ENCODE data around the gene OSBPL6.
"Not testable (repeated sequence)": the region's sequence is repeated elsewhere in the genome, so short reads cannot be mapped to it uniquely, and the experiment has no call there.

The OSBPL6 gene

DNA sequence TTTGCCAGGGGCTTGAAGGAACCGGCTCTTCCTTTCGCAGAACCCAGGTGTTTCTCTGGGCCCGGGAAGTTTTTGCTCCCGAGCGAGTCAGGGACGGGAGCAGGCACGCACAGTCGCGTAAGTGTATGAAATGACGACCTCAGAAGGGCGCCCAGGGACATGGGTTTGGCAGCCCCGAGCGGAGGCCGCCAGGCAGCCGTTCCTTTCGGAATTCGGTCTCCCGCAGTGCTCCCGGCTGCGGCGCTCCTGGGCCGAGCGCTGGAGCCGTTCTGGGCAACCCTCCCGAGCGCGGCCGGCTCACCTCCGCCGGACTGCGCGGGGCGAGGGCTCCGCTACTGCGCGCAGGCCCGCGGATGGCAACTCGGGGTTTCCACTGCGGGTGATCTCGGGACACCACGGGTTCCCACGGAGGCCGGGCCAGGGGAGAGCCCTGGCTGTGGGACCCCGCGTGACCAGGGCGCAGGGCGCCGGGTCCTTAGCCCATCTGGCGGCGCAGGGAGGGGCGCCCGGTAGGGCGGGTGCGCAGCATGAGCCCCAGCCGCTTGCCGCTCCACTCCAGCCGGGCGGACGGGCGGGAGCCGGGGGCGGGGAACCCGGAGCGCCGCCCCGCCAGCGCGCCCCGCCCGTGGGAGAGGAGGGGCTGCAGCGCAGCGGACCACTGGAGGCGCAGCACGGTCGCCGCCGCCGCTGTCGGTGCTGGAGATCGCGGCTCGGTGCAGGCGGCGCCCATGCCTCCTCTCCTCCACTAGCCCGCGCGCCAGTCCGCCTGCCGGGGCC is at the start of gene OSBPL6:
Gene OSBPL6, plus strand, starts transcription at position 690 of the 777 bp plus-strand sequence. CDS start 111,673 bp downstream, outside the sequence.
- TF ChIP-seq, protein P1, sequence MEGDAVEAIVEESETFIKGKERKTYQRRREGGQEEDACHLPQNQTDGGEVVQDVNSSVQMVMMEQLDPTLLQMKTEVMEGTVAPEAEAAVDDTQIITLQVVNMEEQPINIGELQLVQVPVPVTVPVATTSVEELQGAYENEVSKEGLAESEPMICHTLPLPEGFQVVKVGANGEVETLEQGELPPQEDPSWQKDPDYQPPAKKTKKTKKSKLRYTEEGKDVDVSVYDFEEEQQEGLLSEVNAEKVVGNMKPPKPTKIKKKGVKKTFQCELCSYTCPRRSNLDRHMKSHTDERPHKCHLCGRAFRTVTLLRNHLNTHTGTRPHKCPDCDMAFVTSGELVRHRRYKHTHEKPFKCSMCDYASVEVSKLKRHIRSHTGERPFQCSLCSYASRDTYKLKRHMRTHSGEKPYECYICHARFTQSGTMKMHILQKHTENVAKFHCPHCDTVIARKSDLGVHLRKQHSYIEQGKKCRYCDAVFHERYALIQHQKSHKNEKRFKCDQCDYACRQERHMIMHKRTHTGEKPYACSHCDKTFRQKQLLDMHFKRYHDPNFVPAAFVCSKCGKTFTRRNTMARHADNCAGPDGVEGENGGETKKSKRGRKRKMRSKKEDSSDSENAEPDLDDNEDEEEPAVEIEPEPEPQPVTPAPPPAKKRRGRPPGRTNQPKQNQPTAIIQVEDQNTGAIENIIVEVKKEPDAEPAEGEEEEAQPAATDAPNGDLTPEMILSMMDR (IDR thresholded peaks at IDR 0.05) = no peak
- no peaks in the 10 kb centered on the region for H3K36me3 Mint-ChIP-seq (ENCODE audit: low read depth)
- peak within 1 kb of the TSS; percentile 61 for H3K27ac Mint-ChIP-seq
- H3K4me3 Mint-ChIP-seq = peak within 1 kb of the TSS; percentile 91
- H3K9me3 Mint-ChIP-seq = no peaks in the 10 kb centered on the region
- DNase-seq = peak; percentile 84
- H3K4me1 Mint-ChIP-seq = peaks cover 30% of the 10 kb centered on the region
- peaks cover 34% of the 10 kb centered on the region for H3K27me3 Mint-ChIP-seq (ENCODE audit: low read depth, poor library complexity)

DNA sequence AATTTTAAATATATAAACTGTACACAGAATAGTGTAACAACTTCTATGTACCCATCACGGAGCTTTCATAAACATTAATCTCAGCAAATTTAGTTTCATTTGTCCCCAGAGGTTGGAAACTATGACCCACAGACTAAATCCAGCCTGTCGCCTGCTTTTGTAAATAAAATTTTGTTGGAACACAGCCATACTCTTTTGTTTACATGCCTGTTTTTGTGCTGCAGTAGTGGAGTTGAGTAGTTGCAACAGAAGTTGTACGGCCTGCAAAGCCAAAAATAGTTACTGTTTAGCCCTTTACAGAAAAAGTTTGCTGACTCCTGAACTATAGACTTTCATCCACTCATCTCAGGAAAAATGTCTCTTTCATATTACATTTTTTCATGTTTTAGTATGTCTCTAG is 42.3 kb upstream of the OSBPL6 start:
- DNase-seq = no peak

DNA sequence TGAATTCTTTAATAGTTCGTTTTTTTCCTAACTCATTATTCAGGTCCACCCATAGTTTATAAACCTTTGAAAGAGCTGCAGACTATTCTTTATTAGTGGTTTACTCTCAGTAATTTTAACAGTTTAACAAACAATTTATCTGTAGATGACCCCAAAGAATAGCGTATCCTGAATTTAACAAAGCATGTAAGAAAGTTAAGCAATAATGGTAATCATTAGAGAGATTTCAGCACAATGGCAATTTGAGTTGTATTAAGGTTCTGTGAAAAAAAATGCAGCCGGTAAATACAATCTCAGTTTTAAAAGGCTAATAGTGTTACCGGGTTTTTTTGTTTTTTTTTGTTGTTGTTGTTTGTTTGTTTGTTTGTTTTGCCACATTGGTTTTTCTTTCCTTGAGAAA is 41.8 kb upstream of the OSBPL6 start:
- peaks cover 5% of the 10 kb centered on the region for H3K36me3 Mint-ChIP-seq (ENCODE audit: low read depth)
- TF ChIP-seq, protein P1 (IDR thresholded peaks at IDR 0.05) = no peak
- H3K4me1 Mint-ChIP-seq = no peaks in the 10 kb centered on the region
- H3K27me3 Mint-ChIP-seq (ENCODE audit: low read depth, poor library complexity) = peaks cover 3% of the 10 kb centered on the region
- H3K9me3 Mint-ChIP-seq = peaks cover 14% of the 10 kb centered on the region
- no peak for DNase-seq
- no peak overlapping the region for H3K4me3 Mint-ChIP-seq
- no peak overlapping the region for H3K27ac Mint-ChIP-seq

More for the DNA sequence above, 42.3 kb upstream of the OSBPL6 start:
- no peaks in the 10 kb centered on the region for H3K4me1 Mint-ChIP-seq
- TF ChIP-seq, protein P1 (IDR thresholded peaks at IDR 0.05) = no peak
- H3K27ac Mint-ChIP-seq = no peak overlapping the region
- peaks cover 3% of the 10 kb centered on the region for H3K27me3 Mint-ChIP-seq (ENCODE audit: low read depth, poor library complexity)
- no peak overlapping the region for H3K4me3 Mint-ChIP-seq
- H3K36me3 Mint-ChIP-seq (ENCODE audit: low read depth) = peaks cover 5% of the 10 kb centered on the region
- H3K9me3 Mint-ChIP-seq = peaks cover 14% of the 10 kb centered on the region

DNA sequence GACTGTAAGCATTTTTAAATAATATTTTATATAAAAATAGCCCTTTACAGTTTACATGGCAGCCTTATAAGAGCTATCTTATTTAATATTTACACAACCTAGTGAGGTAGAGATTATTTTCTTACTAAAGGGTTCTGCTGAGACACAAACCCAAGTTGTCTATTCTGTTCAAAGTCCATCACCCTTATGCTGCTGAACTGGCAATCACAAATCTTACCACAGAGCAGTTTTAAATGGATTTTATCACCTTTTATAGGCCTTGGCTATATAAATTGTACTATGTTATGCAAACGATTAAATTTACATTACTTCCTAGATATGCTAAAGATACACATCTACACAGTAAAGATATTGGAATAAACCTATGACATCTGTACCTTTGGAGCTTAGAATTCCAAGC is 41.3 kb upstream of the OSBPL6 start:
- Mint-ChIP-seq H3K9me3 (peaks cover 14% of the 10 kb centered on the region), H3K36me3 (ENCODE audit: low read depth) (peaks cover 5% of the 10 kb centered on the region), H3K27ac (no peak overlapping the region), H3K4me1 (no peaks in the 10 kb centered on the region), H3K27me3 (ENCODE audit: low read depth, poor library complexity) (peaks cover 3% of the 10 kb centered on the region), H3K4me3 (no peak overlapping the region)
- TF ChIP-seq, protein P1 (IDR thresholded peaks at IDR 0.05) = no peak
- DNase-seq = no peak

DNA sequence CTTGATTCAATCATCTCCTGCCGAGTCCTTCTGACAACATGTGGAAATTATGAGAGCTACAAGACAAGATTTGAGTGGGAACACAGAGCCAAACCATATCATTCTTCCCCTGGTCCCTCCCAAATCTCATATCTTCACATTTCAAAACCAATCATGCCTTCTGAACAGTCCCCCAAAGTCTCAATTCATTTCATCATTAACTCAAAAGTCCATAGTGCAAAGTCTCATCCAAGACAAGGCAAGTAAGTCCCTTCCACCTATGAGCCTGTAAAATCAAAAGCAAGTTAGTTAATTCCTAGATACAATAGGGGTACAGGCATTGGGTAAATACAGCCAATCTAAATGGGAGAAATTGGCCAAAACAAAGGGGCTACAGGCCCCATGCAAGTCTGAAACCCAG is 40.4 kb upstream of the OSBPL6 start:
- H3K27ac Mint-ChIP-seq; H3K36me3 Mint-ChIP-seq (ENCODE audit: low read depth); DNase-seq; H3K4me1 Mint-ChIP-seq; H3K27me3 Mint-ChIP-seq (ENCODE audit: low read depth, poor library complexity); H3K4me3 Mint-ChIP-seq: not testable (repeated sequence)
- peaks cover 14% of the 10 kb centered on the region for H3K9me3 Mint-ChIP-seq

DNA sequence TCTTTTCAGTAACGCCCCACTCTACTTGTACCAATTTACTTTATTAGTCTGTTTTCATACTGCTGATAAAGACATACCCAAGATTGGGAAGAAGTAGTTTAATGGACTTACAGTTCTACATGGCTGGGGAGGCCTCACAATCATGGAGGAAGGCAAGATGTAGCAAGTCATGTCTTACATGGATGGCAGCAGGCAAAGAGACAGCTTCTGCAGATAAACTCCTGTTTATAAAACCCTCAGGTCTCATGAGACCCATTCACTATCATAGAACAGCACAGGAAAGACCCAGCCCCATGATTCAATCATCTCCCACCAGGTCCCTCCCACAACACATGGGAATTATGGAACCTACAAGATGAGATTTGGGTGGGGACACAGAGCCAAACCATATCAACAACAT is 38.8 kb upstream of the OSBPL6 start:
- H3K27ac Mint-ChIP-seq = no peak overlapping the region
- peaks cover 14% of the 10 kb centered on the region for H3K9me3 Mint-ChIP-seq
- no peak for DNase-seq
- H3K27me3 Mint-ChIP-seq (ENCODE audit: low read depth, poor library complexity) = no peaks in the 10 kb centered on the region
- TF ChIP-seq, protein P1 (IDR thresholded peaks at IDR 0.05) = no peak
- no peaks in the 10 kb centered on the region for H3K4me1 Mint-ChIP-seq
- H3K36me3 Mint-ChIP-seq (ENCODE audit: low read depth) = peaks cover 5% of the 10 kb centered on the region
- H3K4me3 Mint-ChIP-seq = no peak overlapping the region
